ENCODE measurements around the gene TPRN. TPM values are rescaled to one million over a fixed set of nuclear protein-coding genes. Genes with fewer than 3 reads are reported as not detected.
A peak's percentile ranks its signal among the peaks of the same experiment; 100 is the strongest.

The TPRN gene
- polyA plus RNA-seq, 1 donor: 32.1 TPM

- Histone ChIP-seq H3K4me3 (ENCODE audit: low read length) (no peak overlapping the region), H3K27ac (ENCODE audit: low read length) (no peak overlapping the region), H3K27me3 (ENCODE audit: control insufficient read depth, insufficient read depth, low read length) (no peaks in the 10 kb centered on the region), H3K36me3 (ENCODE audit: control insufficient read depth, insufficient read depth, low read length) (peaks cover 40% of the 10 kb centered on the region), H3K9me3 (ENCODE audit: control insufficient read depth, low read depth, low read length) (no peaks in the 10 kb centered on the region), H3K4me1 (ENCODE audit: control insufficient read depth, insufficient read depth, low read length) (peaks cover 57% of the 10 kb centered on the region)
- DNase-seq: no peak
- WGBS (ENCODE audit: insufficient coverage, low lambda C conversion rate): no CpG with 5 or more reads among the region's 2 CpGs
Observed at GRCh38 chr9:137192859-137193258, 7.7 kb downstream of the TPRN start.

- no CpG with 5 or more reads among the region's 10 CpGs for WGBS (ENCODE audit: insufficient coverage, low lambda C conversion rate)
- DNase-seq: no peak
- Histone ChIP-seq H3K4me1 (ENCODE audit: control insufficient read depth, insufficient read depth, low read length) (peaks cover 56% of the 10 kb centered on the region), H3K9me3 (ENCODE audit: control insufficient read depth, low read depth, low read length) (no peaks in the 10 kb centered on the region), H3K36me3 (ENCODE audit: control insufficient read depth, insufficient read depth, low read length) (peaks cover 40% of the 10 kb centered on the region), H3K27ac (ENCODE audit: low read length) (no peak overlapping the region), H3K4me3 (ENCODE audit: low read length) (no peak overlapping the region), H3K27me3 (ENCODE audit: control insufficient read depth, insufficient read depth, low read length) (no peaks in the 10 kb centered on the region)
Observed at GRCh38 chr9:137192448-137192780, 8.1 kb downstream of the TPRN start.

GRCh38 chr9:137191691-137192447 lies 8.7 kb downstream of the TPRN start:
- H3K4me1 ChIP-seq (ENCODE audit: control insufficient read depth, insufficient read depth, low read length): peaks cover 56% of the 10 kb centered on the region
- no peak overlapping the region for H3K4me3 ChIP-seq (ENCODE audit: low read length)
- WGBS (ENCODE audit: insufficient coverage, low lambda C conversion rate): no CpG with 5 or more reads among the region's 22 CpGs
- H3K9me3 ChIP-seq (ENCODE audit: control insufficient read depth, low read depth, low read length): no peaks in the 10 kb centered on the region
- H3K36me3 ChIP-seq (ENCODE audit: control insufficient read depth, insufficient read depth, low read length): peaks cover 43% of the 10 kb centered on the region
- no peaks in the 10 kb centered on the region for H3K27me3 ChIP-seq (ENCODE audit: control insufficient read depth, insufficient read depth, low read length)
- no peak for DNase-seq
- H3K27ac ChIP-seq (ENCODE audit: low read length): no peak overlapping the region

- Histone ChIP-seq H3K27ac (ENCODE audit: low read length) (no peak overlapping the region), H3K9me3 (ENCODE audit: control insufficient read depth, low read depth, low read length) (no peaks in the 10 kb centered on the region), H3K4me1 (ENCODE audit: control insufficient read depth, insufficient read depth, low read length) (peaks cover 56% of the 10 kb centered on the region), H3K27me3 (ENCODE audit: control insufficient read depth, insufficient read depth, low read length) (no peaks in the 10 kb centered on the region), H3K4me3 (ENCODE audit: low read length) (no peak overlapping the region), H3K36me3 (ENCODE audit: control insufficient read depth, insufficient read depth, low read length) (peaks cover 50% of the 10 kb centered on the region)
- DNase-seq: no peak
- no CpG with 5 or more reads among the region's 3 CpGs for WGBS (ENCODE audit: insufficient coverage, low lambda C conversion rate)
Observed at GRCh38 chr9:137191245-137191644, 9.3 kb downstream of the TPRN start.

- no peaks in the 10 kb centered on the region for H3K9me3 ChIP-seq (ENCODE audit: control insufficient read depth, low read depth, low read length)
- peaks cover 48% of the 10 kb centered on the region for H3K4me1 ChIP-seq (ENCODE audit: control insufficient read depth, insufficient read depth, low read length)
- peak overlapping the region; percentile 100 for H3K4me3 ChIP-seq (ENCODE audit: low read length)
- no CpG with 5 or more reads among the region's 9 CpGs for WGBS (ENCODE audit: insufficient coverage, low lambda C conversion rate)
- no peak for DNase-seq
- H3K27ac ChIP-seq (ENCODE audit: low read length): no peak overlapping the region
- no peaks in the 10 kb centered on the region for H3K27me3 ChIP-seq (ENCODE audit: control insufficient read depth, insufficient read depth, low read length)
- peaks cover 57% of the 10 kb centered on the region for H3K36me3 ChIP-seq (ENCODE audit: control insufficient read depth, insufficient read depth, low read length)
Observed at GRCh38 chr9:137190315-137190856, 10.2 kb downstream of the TPRN start.

GRCh38 chr9:137189297-137190295 lies 10.9 kb downstream of the TPRN start:
- peaks cover 41% of the 10 kb centered on the region for H3K4me1 ChIP-seq (ENCODE audit: control insufficient read depth, insufficient read depth, low read length)
- peaks cover 65% of the 10 kb centered on the region for H3K36me3 ChIP-seq (ENCODE audit: control insufficient read depth, insufficient read depth, low read length)
- H3K9me3 ChIP-seq (ENCODE audit: control insufficient read depth, low read depth, low read length): no peaks in the 10 kb centered on the region
- H3K27ac ChIP-seq (ENCODE audit: low read length): peak overlapping the region; percentile 82
- no peak for DNase-seq
- H3K4me3 ChIP-seq (ENCODE audit: low read length): peak overlapping the region; percentile 100
- no CpG with 5 or more reads among the region's 23 CpGs for WGBS (ENCODE audit: insufficient coverage, low lambda C conversion rate)
- no peaks in the 10 kb centered on the region for H3K27me3 ChIP-seq (ENCODE audit: control insufficient read depth, insufficient read depth, low read length)

- no peaks in the 10 kb centered on the region for H3K27me3 ChIP-seq (ENCODE audit: control insufficient read depth, insufficient read depth, low read length)
- DNase-seq: peak; percentile 96 to 98
- peaks cover 71% of the 10 kb centered on the region for H3K36me3 ChIP-seq (ENCODE audit: control insufficient read depth, insufficient read depth, low read length)
- H3K27ac ChIP-seq (ENCODE audit: low read length): peak within 1 kb of the TSS; percentile 82
- H3K9me3 ChIP-seq (ENCODE audit: control insufficient read depth, low read depth, low read length): no peaks in the 10 kb centered on the region
- peak within 1 kb of the TSS; percentile 100 for H3K4me3 ChIP-seq (ENCODE audit: low read length)
- WGBS (ENCODE audit: insufficient coverage, low lambda C conversion rate): no CpG with 5 or more reads among the region's 98 CpGs
- H3K4me1 ChIP-seq (ENCODE audit: control insufficient read depth, insufficient read depth, low read length): peaks cover 38% of the 10 kb centered on the region
Observed at GRCh38 chr9:137188490-137189296, 11.8 kb downstream of the TPRN start, which contains the start of the genes ANAPC2 and SSNA1. Gene ANAPC2 (minus strand): TSS chr9:137188560. CDS start chr9:137188532, 28 bp downstream. Gene SSNA1 (plus strand): TSS chr9:137188676. CDS start chr9:137188727, 51 bp downstream.

GRCh38 chr9:137188086-137188489 lies 12.5 kb downstream of the TPRN start:
- peaks cover 72% of the 10 kb centered on the region for H3K36me3 ChIP-seq (ENCODE audit: control insufficient read depth, insufficient read depth, low read length)

GRCh38 chr9:137187386-137187785 lies 13.2 kb downstream of the TPRN start:
- WGBS (ENCODE audit: insufficient coverage, low lambda C conversion rate): no CpG with 5 or more reads among the region's 15 CpGs
- Histone ChIP-seq H3K4me1 (ENCODE audit: control insufficient read depth, insufficient read depth, low read length) (peaks cover 38% of the 10 kb centered on the region), H3K4me3 (ENCODE audit: low read length) (peak overlapping the region; percentile 100), H3K27ac (ENCODE audit: low read length) (no peak overlapping the region), H3K36me3 (ENCODE audit: control insufficient read depth, insufficient read depth, low read length) (peaks cover 74% of the 10 kb centered on the region), H3K9me3 (ENCODE audit: control insufficient read depth, low read depth, low read length) (no peaks in the 10 kb centered on the region), H3K27me3 (ENCODE audit: control insufficient read depth, insufficient read depth, low read length) (no peaks in the 10 kb centered on the region)
- no peak for DNase-seq

More at GRCh38 chr9:137188086-137188489, 12.5 kb downstream of the TPRN start:
- H3K27me3 ChIP-seq (ENCODE audit: control insufficient read depth, insufficient read depth, low read length): no peaks in the 10 kb centered on the region
- DNase-seq: no peak
- no peaks in the 10 kb centered on the region for H3K9me3 ChIP-seq (ENCODE audit: control insufficient read depth, low read depth, low read length)
- H3K4me3 ChIP-seq (ENCODE audit: low read length): peak overlapping the region; percentile 100
- peak overlapping the region; percentile 63 for H3K27ac ChIP-seq (ENCODE audit: low read length)
- WGBS (ENCODE audit: insufficient coverage, low lambda C conversion rate): no CpG with 5 or more reads among the region's 31 CpGs
- H3K4me1 ChIP-seq (ENCODE audit: control insufficient read depth, insufficient read depth, low read length): peaks cover 38% of the 10 kb centered on the region

Data from large intestine (tissue), 3 donors.